Upper lobe of left lung (tissue), 6 donors: ENCODE results near the gene ZC3H6. TPM values are rescaled to one million over a fixed set of nuclear protein-coding genes. Genes with fewer than 3 reads are reported as not detected.

Experiments
- ATAC-seq, 2 donors: fragments of 200-7000 bp; cut with Tn5 transposase; one replicate each; pipeline ENCODE4 v1.9.1; 2022; ENCODE audit warnings: mild to moderate bottlenecking in 2 of 2, moderate library complexity in 2 of 2; ENCODE audit not compliant: low FRiP score in 2 of 2
- DNase-seq, 2 donors: peaks; one replicate each; pipeline ENCODE4 v3.0.0-alpha.2; 2019 to 2020
- H3K27ac ChIP-seq, 4 donors: fragments of 200-600 bp; sonication (generic); one replicate each; pipeline ENCODE4 v1.5.1; 2016 to 2019
- H3K27me3 ChIP-seq, 4 donors: fragments of 200-600 bp; sonication (generic); one replicate each; pipeline ENCODE4 v1.5.1; 2017 to 2019
- H3K36me3 ChIP-seq, 4 donors: fragments of 200-600 bp; sonication (generic); one replicate each; pipeline ENCODE4 v1.5.1; 2016 to 2019
- H3K4me1 ChIP-seq, 4 donors: fragments of 200-600 bp; sonication (generic); one replicate each; pipeline ENCODE4 v1.5.1; 2018 to 2019
- H3K4me3 ChIP-seq, 4 donors: fragments of 200-600 bp; sonication (generic); one replicate each; pipeline ENCODE4 v1.5.1; 2017 to 2019; ENCODE audit warnings: mild to moderate bottlenecking in 2 of 4, moderate library complexity in 1 of 4
- H3K9me3 ChIP-seq, 4 donors: fragments of 200-600 bp; sonication (generic); one replicate each; pipeline ENCODE4 v1.5.1; 2018 to 2019
- EP300 ChIP-seq, 4 donors: sonication (generic); formaldehyde crosslinking; IDR thresholded peaks; one replicate each; pipeline ENCODE4 v1.5.1; 2017; ENCODE audit warnings: antibody characterized with exemption in 4 of 4, control low read depth in 2 of 4
- POLR2A ChIP-seq, 4 donors: fragments of 450-650 bp; IDR thresholded peaks; one replicate each; pipeline ENCODE4 v1.5.1; 2016 to 2017; ENCODE audit warnings: antibody characterized with exemption in 4 of 4, mild to moderate bottlenecking in 2 of 4
- POLR2AphosphoS5 ChIP-seq, 2 donors: sonication (generic); formaldehyde crosslinking; IDR thresholded peaks; one replicate each; pipeline ENCODE4 v1.5.1; 2017; ENCODE audit warnings: antibody characterized with exemption in 2 of 2
- whole genome bisulfite sequencing, 2 donors: methylation state at CpG; one replicate each; pipeline ENCODE4 v1.1.5; 2017 to 2018; 5-methylcytosine and 5-hydroxymethylcytosine counted together
- total RNA-seq, 6 donors: library from RNA; depleted of rRNA in 4 of 6; stranded (reverse); fragments of >200 nt in 4 of 6; gene quantifications; one replicate each; pipeline versions ENCODE4 v1.1.0 to v1.2.1, GENCODE V29; 2016 to 2021
- TF ChIP-seq, protein P1 (sequence below), 6 experiments: fragments of 450-650 bp in 4 of 6; fragments of 200-600 bp in 2 of 6; sonication (generic) in 2 of 6; IDR thresholded peaks; one replicate each; pipeline ENCODE4 v1.5.1; 2016 to 2019; ENCODE audit warnings: antibody characterized with exemption in 6 of 6
- donor health status: DM: no; HTN: no; CAD: no; lungs with moderate emphysema.
- donor health status: DM: no; HTN: yes; CAD: no; lungs with severe emphysema.

Gene ZC3H6
- total RNA-seq, 6 donors from 2014 or later, result 4.8 to 18.5 (median 11.7) TPM

DNA sequence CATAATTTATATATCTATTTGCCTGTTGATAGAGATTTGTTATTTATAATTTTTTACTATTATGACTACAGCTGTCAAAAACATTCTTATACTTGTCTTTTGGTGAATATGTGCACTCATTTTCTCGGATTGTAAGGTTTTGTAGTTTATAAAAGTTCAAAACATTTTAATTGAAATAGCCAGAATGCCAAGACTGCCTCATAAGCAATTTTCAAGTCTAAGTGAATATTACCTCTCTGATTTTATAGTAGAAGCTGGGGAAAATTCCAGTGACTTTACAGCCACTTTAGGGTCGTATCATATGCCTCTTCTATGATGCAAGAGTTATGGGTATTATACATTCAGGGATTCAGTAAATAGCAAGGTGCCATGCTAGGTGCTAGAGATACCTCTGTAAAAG lies 21.0 kb downstream of the ZC3H6 start:
- no peaks in the 10 kb centered on the region for H3K9me3 ChIP-seq
- ATAC-seq (no peak), DNase-seq (no peak)
- H3K4me3 ChIP-seq, result no peak overlapping the region
- no peaks in the 10 kb centered on the region for H3K36me3 ChIP-seq
- H3K27ac ChIP-seq, result no peak overlapping the region
- no peaks in the 10 kb centered on the region for H3K4me1 ChIP-seq
- WGBS, 2 donors, result 80 to 89% methylated on average over 2 of the region's 2 CpGs
- no peak for TF ChIP-seq EP300 (IDR thresholded peaks at IDR 0.05)
- no peak for TF ChIP-seq POLR2A (IDR thresholded peaks at IDR 0.05)
- TF ChIP-seq, protein P1, sequence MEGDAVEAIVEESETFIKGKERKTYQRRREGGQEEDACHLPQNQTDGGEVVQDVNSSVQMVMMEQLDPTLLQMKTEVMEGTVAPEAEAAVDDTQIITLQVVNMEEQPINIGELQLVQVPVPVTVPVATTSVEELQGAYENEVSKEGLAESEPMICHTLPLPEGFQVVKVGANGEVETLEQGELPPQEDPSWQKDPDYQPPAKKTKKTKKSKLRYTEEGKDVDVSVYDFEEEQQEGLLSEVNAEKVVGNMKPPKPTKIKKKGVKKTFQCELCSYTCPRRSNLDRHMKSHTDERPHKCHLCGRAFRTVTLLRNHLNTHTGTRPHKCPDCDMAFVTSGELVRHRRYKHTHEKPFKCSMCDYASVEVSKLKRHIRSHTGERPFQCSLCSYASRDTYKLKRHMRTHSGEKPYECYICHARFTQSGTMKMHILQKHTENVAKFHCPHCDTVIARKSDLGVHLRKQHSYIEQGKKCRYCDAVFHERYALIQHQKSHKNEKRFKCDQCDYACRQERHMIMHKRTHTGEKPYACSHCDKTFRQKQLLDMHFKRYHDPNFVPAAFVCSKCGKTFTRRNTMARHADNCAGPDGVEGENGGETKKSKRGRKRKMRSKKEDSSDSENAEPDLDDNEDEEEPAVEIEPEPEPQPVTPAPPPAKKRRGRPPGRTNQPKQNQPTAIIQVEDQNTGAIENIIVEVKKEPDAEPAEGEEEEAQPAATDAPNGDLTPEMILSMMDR (IDR thresholded peaks at IDR 0.05), result no peak
- no peak for TF ChIP-seq POLR2AphosphoS5 (IDR thresholded peaks at IDR 0.05)
- no peaks in the 10 kb centered on the region for H3K27me3 ChIP-seq

DNA sequence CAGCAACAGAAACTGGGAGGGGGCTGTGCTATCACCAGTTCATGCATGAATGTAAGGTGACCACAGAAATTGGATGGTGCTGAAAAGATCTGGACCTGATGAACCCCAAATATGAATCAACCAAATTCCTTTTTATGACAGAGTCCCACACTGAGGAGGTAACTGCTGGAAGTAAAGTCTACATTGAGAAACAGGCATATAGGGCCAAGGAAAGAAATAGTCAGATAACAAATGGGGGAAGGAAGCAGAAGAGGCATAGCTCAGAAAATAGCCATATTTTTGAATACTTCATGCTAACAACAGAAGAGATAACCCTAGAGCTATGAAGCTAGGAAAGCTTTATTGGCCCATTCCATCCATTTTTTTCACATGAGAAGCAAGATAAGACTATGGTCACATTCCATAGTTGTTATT lies 25.8 kb downstream of the ZC3H6 start:
- Histone ChIP-seq H3K36me3 (peaks cover 0 to 14% (median 0%) of the 10 kb centered on the region in 4 donors), H3K4me1 (no peaks in the 10 kb centered on the region), H3K9me3 (no peaks in the 10 kb centered on the region), H3K27ac (no peak overlapping the region), H3K4me3 (no peak overlapping the region), H3K27me3 (no peaks in the 10 kb centered on the region)
- DNase-seq (no peak), ATAC-seq (no peak)
- no peak for TF ChIP-seq EP300 (IDR thresholded peaks at IDR 0.05)
- no peak for TF ChIP-seq POLR2AphosphoS5 (IDR thresholded peaks at IDR 0.05)
- TF ChIP-seq, protein P1 (IDR thresholded peaks at IDR 0.05), result no peak
- no peak for TF ChIP-seq POLR2A (IDR thresholded peaks at IDR 0.05)

DNA sequence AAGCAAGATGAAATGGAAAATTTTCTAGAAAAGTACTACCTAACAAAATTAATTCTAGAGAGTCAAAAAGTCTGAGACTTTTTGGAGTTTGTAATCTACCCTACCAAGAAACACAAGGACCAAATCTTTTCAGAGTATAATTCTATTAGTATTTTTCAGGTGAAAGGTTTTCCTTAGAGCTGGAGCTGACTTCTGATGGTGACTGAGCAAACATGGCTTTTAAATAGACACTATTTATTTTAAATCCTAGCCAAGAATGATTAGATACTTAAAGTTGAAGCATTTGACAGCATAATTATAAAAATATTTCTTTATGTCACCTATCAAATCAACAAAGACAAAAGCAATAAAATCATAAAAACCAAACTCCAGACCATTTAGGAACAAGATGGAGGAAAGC lies 26.6 kb downstream of the ZC3H6 start:
- no peaks in the 10 kb centered on the region for H3K4me1 ChIP-seq
- no peak overlapping the region for H3K27ac ChIP-seq
- no peaks in the 10 kb centered on the region for H3K27me3 ChIP-seq
- H3K9me3 ChIP-seq, result no peaks in the 10 kb centered on the region
- no peak for DNase-seq
- no peak for ATAC-seq
- peaks cover 0 to 20% (median 0%) of the 10 kb centered on the region in 4 donors for H3K36me3 ChIP-seq
- H3K4me3 ChIP-seq, result no peak overlapping the region
- TF ChIP-seq POLR2AphosphoS5 (IDR thresholded peaks at IDR 0.05), result no peak
- TF ChIP-seq, protein P1 (IDR thresholded peaks at IDR 0.05), result no peak

DNA sequence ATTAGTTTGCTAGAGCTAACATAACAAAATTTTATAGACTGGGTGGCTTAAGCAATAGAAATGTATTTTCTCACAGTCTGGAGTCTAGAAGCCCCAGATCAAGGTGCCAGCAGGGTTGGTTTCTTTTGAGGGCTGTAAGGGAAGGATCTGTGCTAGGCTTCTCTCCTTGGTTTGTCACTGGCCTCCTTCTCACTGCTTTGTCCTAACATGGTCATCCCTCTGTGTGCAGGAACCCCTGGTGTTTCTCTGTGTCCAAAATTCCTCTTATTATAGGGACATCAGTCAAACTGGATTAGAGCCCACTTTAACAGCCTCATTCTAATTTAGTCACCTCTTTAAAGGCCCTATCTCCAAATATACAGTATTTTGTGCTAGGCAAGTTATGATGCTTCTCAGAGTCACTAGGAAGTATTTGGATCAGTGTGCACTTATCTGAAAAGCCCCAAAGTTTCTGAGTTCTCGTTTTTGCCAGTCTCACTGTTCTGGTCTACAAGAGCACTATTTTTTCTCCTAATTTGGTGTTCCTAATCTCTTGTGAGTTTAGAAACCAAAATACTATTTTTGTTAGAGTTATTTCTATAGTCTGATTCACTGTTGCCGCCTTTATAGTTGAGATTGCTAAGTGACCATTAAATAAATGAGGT lies 29.0 kb downstream of the ZC3H6 start:
- Histone ChIP-seq H3K36me3 (peaks cover 0 to 22% (median 2%) of the 10 kb centered on the region in 4 donors), H3K27me3 (no peaks in the 10 kb centered on the region), H3K9me3 (no peaks in the 10 kb centered on the region), H3K4me1 (no peaks in the 10 kb centered on the region), H3K4me3 (no peak overlapping the region), H3K27ac (no peak overlapping the region)
- ATAC-seq (no peak), DNase-seq (no peak)
- WGBS, 2 donors, result 77 to 81% methylated on average over 2 of the region's 2 CpGs
- TF ChIP-seq EP300 (IDR thresholded peaks at IDR 0.05) (no peak), POLR2A (IDR thresholded peaks at IDR 0.05) (no peak), POLR2AphosphoS5 (IDR thresholded peaks at IDR 0.05) (no peak)

DNA sequence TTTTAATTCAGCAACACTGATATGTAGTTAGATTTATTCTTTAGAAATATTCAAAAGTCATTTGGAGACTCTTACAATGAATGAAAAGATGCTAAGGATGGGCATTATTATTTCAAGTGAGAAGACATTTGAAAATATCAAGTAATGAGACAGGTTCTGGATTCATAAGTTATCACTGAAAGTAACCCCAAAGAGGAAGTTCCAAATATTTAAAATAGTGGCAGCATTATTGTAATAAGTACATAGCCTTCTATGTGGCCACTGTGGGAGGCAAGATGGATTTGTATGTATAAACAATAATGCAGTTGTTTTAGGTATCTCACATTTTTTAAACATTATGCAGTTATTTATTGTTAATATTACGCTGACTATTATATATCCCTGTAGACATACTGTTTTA lies 29.7 kb downstream of the ZC3H6 start:
- WGBS, 2 donors, result 98 to 100% methylated on average over 1 of the region's 1 CpG
- H3K4me1 ChIP-seq, result no peaks in the 10 kb centered on the region
- ATAC-seq (no peak), DNase-seq (no peak)
- H3K4me3 ChIP-seq, result no peak overlapping the region
- H3K27ac ChIP-seq, result no peak overlapping the region
- H3K36me3 ChIP-seq, result peaks cover 0 to 28% (median 2%) of the 10 kb centered on the region in 4 donors
- no peaks in the 10 kb centered on the region for H3K9me3 ChIP-seq
- no peaks in the 10 kb centered on the region for H3K27me3 ChIP-seq
- no peak for TF ChIP-seq POLR2A (IDR thresholded peaks at IDR 0.05)
- TF ChIP-seq, protein P1 (IDR thresholded peaks at IDR 0.05), result no peak
- no peak for TF ChIP-seq POLR2AphosphoS5 (IDR thresholded peaks at IDR 0.05)
- TF ChIP-seq EP300 (IDR thresholded peaks at IDR 0.05), result no peak
